GM18517 (cell line): ENCODE data around the gene GTF2F1.
"Not testable (repeated sequence)": the region's sequence is repeated elsewhere in the genome, so short reads cannot be mapped to it uniquely, and the experiment has no call there.

Experiments
- ATAC-seq: cut with Tn5 transposase; IDR thresholded peaks from one replicate; pipeline ENCODE4 v1.9.1; 2021; ENCODE audit warnings: mild to moderate bottlenecking, moderate library complexity; ENCODE audit not compliant: unreplicated experiment

The GTF2F1 gene

GRCh38 chr19:6387372-6387771 is 5.6 kb downstream of the GTF2F1 start:
- no peak for ATAC-seq

- no peak for ATAC-seq
These were observed 8.6 kb downstream of the GTF2F1 start for GRCh38 chr19:6384381-6384780.

- no peak for ATAC-seq
These were observed 9.8 kb downstream of the GTF2F1 start for GRCh38 chr19:6383188-6383587.

GRCh38 chr19:6381030-6381750 is 11.8 kb downstream of the GTF2F1 start:
- no peak for ATAC-seq

GRCh38 chr19:6379744-6380143 is 13.2 kb downstream of the GTF2F1 start:
- ATAC-seq, result no peak

GRCh38 chr19:6378486-6378885 is 14.5 kb downstream of the GTF2F1 start:
- no peak for ATAC-seq

GRCh38 chr19:6378041-6378440 is 14.9 kb downstream of the GTF2F1 start:
- ATAC-seq, result no peak

GRCh38 chr19:6376512-6377190 is 16.3 kb downstream of the GTF2F1 start:
- no peak for ATAC-seq

GRCh38 chr19:6375411-6376010 is 17.5 kb downstream of the GTF2F1 start, which contains the start of gene PSPN:
Gene PSPN (minus strand): TSS chr19:6375933. CDS start chr19:6375849, 84 bp downstream.
- no peak for ATAC-seq

- no peak for ATAC-seq
These were observed 18.1 kb downstream of the GTF2F1 start for GRCh38 chr19:6374711-6375410.

GRCh38 chr19:6374161-6374709 is 18.7 kb downstream of the GTF2F1 start:
- no peak for ATAC-seq

- ATAC-seq, result no peak
These were observed 19.2 kb downstream of the GTF2F1 start for GRCh38 chr19:6373813-6374108.

- ATAC-seq, result no peak
These were observed 19.7 kb downstream of the GTF2F1 start for GRCh38 chr19:6373096-6373812.

GRCh38 chr19:6372594-6373095 is 20.3 kb downstream of the GTF2F1 start, which contains the start of gene ALKBH7:
Gene ALKBH7 (plus strand): TSS chr19:6372794. CDS start chr19:6372821, 27 bp downstream.
- peak; percentile 84 for ATAC-seq

GRCh38 chr19:6364353-6364752 is 28.6 kb downstream of the GTF2F1 start:
- no peak for ATAC-seq

- no peak for ATAC-seq
These were observed 30.6 kb downstream of the GTF2F1 start for GRCh38 chr19:6362351-6362801.

GRCh38 chr19:6362027-6362350 is 31.0 kb downstream of the GTF2F1 start:
- ATAC-seq, result no peak

GRCh38 chr19:6360857-6361216 is 32.1 kb downstream of the GTF2F1 start:
- not testable (repeated sequence) for ATAC-seq

GRCh38 chr19:6360445-6360844 is 32.5 kb downstream of the GTF2F1 start:
- not testable (repeated sequence) for ATAC-seq

GRCh38 chr19:6359568-6360341 is 33.2 kb downstream of the GTF2F1 start:
- no peak for ATAC-seq
